Uterus (tissue), 2 donors: ENCODE measurements around the gene TBX20.
"Not testable (repeated sequence)": the region's sequence is repeated elsewhere in the genome, so short reads cannot be mapped to it uniquely, and the experiment has no call there.

Source experiments
- CTCF ChIP-seq, 4 experiments: fragments of 200-600 bp in 2 of 4; fragments of 450-650 bp in 2 of 4; sonication (generic) in 2 of 4; IDR thresholded peaks; one replicate each; pipeline ENCODE4 v1.5.1; 2016 to 2019; ENCODE audit warnings: antibody characterized with exemption in 4 of 4, mild to moderate bottlenecking in 2 of 4, moderate library complexity in 1 of 4
- POLR2A ChIP-seq, 2 donors: fragments of 450-650 bp; IDR thresholded peaks; one replicate each; pipeline ENCODE4 v1.6.1; 2016; ENCODE audit warnings: antibody characterized with exemption in 2 of 2, mild to moderate bottlenecking in 1 of 2, moderate library complexity in 1 of 2

- not testable (repeated sequence) for TF ChIP-seq CTCF, POLR2A (IDR thresholded peaks at IDR 0.05)
Observed at GRCh38 chr7:35183873-35184503, 69.9 kb downstream of the TBX20 start.
